DMS153 (cell line): ENCODE measurements around the gene NR4A2.
A peak's percentile ranks its signal among the peaks of the same experiment; 100 is the strongest.

Experiments used
- DNase-seq: peaks from one replicate; lab custom pipeline; 2025; lab: John Stamatoyannopoulos, UW

NR4A2 gene

DNA sequence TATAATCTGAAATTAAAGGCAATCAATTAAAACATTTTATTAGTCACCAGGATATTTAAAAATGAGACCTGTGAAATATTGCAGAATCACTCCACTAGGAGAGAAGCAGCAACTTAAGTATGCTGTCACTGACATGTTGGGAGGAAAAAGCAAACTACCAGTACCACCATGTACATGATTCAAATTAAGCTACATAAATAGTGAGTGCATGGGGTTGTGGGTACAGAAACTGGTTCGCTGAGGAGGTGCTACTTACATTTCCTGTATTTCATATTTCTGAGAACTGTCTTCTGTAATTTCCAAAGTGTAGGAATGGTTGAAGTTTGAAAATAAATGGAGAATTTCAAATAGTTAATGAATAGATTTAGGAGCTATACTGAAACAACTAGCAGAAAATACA lies 7.9 kb upstream of the NR4A2 start:
- DNase-seq: no peak

DNA sequence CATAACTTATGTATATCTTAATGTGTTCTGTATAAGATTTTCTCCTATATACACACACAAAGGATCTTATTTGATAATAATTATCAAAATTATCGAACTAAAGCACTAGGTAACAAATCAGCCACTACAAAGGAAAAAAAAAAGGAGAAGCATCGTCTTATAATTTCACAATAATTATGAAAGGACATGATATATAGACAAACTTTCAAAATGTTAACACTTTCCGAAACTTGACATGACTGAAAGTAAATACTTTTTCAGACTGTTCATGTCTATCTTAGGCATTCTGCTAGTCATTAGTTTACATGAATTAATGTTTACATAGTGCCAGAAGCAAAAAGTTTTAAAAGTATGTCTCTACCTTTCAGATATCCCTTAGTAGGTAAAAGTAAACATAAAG lies 7.3 kb upstream of the NR4A2 start:
- DNase-seq: no peak

DNA sequence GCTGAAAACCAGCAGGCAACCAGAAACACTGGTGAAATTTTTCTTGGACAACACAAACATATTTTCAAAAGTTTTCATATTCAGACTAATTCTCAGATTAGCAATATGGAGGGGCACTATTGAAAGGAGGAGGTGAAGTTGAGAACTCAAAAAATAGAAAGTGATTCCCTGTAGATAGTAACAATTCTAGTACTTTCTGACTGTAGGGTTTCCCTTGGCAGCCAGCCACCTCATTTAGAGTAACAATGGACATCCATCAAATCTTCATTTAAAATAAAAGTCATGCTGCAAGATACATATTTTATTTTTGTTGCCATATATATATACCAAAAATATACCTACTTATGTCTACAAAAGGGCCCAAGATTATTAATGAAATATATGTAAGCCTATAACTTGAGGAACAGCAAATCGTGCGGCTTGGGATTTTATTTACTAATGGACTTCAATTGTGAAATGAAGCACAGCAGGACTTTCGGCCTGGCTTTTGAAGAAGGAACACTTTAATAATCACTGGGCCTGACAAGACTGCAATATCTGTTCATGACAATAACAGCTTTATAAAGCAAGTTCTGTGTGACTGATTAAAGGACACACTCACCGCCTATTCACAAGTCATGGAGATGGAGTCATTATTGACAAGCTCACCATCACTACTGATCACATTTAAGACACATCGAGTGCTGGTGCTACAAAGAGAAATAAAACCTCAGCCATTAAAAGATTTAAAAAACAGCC lies 6.8 kb upstream of the NR4A2 start:
- peak; percentile 13 for DNase-seq

DNA sequence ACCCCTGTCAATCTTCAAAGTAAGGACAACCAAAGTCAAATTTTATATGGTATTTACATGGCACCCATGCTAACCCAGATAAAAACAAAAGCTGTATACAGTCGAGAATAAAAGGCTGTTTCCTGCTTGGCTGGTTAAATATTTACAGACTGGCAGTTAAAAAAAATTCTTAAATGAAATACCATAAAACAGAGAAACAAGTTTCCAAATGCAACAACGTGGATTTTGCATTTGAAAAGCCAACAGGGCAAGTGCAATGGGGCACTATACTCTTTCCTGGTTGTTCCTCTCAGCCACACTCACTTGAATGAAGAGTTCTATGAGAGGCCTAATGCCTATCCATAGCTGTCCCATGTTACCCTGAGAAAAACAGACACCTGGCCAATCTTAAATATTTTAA lies 6.1 kb upstream of the NR4A2 start:
- DNase-seq: peak; percentile 86

DNA sequence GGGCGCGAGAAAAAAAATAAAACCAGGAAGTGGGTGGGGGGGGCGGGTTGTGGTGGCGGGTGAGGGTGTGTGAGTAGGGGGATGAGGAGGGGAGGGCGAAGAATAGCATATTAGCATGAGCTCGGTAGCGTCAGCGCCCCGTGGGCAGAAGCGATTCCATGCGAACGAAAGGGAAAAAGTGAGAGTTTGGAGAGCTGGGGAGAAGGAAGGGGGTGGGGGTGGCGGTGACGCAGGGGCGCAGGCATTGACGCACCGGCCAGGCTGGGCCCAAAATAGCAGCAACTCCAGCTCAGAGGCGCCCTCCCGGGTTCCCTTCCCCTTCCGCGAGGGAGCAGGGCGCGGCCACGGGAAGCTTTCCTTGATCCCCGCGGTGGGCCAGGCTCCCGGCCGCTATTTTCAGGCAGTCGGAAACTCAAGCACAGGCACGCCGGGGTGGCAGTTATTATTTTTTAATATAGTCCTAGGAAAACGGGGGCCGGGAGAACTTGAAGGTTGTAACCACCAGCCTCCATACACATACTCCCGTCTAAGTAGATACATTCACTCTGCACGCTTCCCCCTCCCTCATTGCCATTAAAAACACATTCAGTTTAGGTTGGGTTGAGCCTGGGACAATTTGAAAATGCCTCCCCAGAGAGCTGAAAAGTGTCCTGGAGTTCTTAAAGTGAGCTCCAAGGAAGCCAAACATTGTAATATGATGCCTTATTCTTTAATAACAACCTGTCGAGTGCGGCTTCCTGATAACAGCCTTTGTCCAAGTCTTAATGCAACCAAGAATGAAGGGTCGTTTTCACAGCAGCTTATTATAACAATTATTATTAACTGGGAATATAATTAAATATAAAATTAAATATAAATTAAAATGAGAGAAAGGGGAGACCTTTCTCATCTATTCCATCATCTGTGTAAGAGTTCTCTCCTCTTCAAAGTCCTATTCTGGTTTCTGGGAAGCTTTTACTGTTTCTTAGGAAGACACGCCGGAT lies 2.3 kb upstream of the NR4A2 start:
- peak; percentile 76 for DNase-seq

GRCh38 chr2:156333951-156334495 lies 1.5 kb upstream of the NR4A2 start:
- peak; percentile 74 for DNase-seq

DNA sequence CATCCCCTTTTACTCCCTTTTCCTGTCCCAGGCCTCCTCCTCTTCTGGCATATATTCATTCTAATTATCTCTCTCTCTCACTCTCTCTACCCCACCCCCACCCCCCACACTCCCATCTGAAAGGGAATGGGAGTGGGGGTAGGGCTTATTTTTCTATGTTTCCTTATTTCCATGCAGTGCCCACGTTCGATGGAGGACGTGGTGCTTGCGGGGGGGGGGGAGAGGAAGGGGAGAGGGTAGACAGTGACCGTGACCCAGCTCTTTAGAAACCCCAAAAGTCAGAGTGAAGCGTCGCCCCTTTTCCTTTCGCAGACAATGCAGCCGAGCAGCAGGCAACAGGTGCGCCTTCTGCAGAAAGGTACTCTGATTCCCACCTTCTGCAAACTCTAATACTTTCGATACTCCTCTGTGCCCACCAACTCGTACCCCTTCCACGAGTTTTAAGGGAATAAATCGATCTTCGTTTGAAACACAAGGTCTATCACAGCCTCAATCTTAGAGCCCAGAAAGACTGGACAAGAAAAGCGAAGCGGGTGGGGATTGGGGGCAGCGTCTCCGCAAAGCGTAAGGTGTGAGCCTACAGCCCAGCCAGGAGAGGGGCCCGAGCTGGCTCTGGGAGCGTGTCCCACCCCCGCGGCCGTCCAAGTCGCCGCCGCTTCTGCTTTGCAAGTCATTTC lies 891 bp upstream of the NR4A2 start:
- peak; percentile 32 for DNase-seq

DNA sequence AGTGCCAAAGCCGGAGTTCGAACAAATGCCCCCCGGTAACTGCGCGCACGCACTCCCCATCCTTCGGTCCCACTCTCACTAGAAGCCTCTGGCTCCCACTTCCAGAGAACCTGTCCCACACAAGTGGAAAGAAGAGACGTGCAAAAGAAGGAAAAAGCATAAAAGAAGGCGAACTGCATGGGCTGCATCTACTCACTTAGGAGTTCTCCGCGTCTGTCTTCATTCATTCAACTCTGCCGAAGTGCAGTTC lies 312 bp downstream of the NR4A2 start:
- no peak for DNase-seq

GRCh38 chr2:156331572-156332283 lies 793 bp downstream of the NR4A2 start:
- DNase-seq: peak; percentile 62

DNA sequence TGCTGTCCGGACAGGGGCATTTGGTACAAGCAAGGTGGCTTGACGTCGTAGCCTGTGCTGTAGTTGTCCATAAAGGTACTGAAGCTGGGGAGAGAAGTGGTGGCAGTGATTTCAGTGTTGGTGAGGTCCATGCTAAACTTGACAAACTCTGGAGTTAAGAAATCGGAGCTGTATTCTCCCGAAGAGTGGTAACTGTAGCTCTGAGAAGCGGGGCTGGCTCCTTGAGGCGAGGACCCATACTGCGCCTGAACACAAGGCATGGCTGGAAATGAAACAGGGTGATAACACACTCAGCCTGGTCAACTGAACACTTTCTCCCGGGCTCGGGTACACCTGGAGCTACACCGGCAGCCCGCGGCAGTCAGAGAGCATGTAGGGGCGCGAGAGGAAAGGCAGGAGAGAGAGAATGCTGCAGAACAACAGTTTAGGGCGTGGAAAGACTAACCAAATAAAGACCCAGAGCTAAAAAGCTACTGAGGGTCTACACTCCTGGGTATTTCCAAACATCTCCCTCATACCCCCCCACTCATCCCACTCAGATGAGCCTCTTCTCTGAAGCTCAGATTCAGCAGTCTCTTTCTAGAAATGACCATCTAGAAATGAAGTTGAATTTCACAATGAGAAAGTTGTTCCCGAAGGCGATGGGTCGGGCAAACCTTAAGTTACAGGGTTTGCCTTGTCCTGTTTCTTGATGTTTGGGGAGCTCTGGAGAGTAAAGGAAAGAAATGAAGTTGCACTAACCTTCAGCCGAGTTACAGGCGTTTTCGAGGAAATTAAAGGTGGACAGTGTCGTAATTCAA lies 2.4 kb downstream of the NR4A2 start:
- no peak for DNase-seq

DNA sequence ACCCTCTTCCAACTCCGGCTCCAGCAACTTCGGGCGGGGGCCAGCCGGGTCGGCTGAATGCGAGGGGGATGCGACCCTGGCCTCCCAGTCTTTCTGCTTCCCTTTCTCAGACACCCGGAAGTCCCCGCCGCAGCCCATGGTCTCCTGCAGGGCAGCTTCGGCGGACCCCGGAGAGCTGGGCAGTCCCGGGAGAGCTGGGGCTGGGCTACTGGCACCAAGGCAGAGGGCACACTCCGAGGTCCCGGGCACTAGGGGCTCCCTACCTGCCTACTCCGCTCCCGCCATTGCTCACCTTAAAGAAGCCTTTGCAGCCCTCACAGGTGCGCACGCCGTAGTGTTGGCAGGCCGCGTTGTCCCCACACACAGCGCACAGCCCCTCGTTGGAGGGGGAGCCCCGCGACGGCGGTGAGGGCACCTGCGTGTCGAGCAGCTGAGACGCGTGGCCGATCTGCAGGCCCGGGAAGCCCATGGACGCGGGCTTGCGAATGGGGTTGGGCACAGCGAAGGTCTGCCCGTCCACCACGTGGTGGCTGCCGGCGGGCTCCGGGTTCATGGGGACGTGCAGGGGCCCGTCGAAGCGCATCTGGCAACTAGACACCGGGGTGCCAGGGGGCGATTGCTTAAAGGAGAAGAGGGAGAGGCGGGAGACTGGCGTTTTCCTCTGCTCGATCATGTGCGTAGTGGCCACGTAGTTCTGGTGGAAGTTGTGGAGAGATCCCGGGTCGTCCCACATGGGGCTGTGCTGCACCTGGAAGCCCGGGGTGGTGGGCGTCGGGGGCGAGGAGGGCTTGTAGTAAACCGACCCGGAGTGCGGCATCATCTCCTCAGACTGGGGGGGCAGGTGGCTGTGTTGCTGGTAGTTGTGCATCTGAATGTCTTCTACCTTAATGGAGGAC lies 3.2 kb downstream of the NR4A2 start:
- DNase-seq: no peak

GRCh38 chr2:156327835-156328695 lies 4.5 kb downstream of the NR4A2 start:
- DNase-seq: no peak

GRCh38 chr2:156326526-156327095 lies 5.9 kb downstream of the NR4A2 start:
- DNase-seq: no peak

- no peak for DNase-seq
Measured at GRCh38 chr2:156325688-156326525, 6.6 kb downstream of the NR4A2 start.

- no peak for DNase-seq
Measured at GRCh38 chr2:156323754-156324153, 8.8 kb downstream of the NR4A2 start.

- DNase-seq: no peak
Measured at GRCh38 chr2:156322686-156323231, 9.8 kb downstream of the NR4A2 start.

GRCh38 chr2:156322051-156322685 lies 10.4 kb downstream of the NR4A2 start:
- DNase-seq: no peak
